Aorta (tissue), 5 donors: ENCODE data around the gene MINDY4. TPM values are rescaled to one million over a fixed set of nuclear protein-coding genes. Genes with fewer than 3 reads are reported as not detected.

ENCODE experiments used
- ATAC-seq: fragments of 200-7000 bp; cut with Tn5 transposase; one replicate; pipeline ENCODE4 v1.9.1; 2022; ENCODE audit warnings: moderate library complexity; ENCODE audit not compliant: low FRiP score
- DNase-seq, 2 donors: peaks; one replicate each; pipeline ENCODE4 v3.0.0-alpha.2; 2020
- H3K27ac ChIP-seq, 2 donors: one replicate each; pipeline ENCODE4 v1.5.1; 2013; ENCODE audit warnings: low read length in 2 of 2, mild to moderate bottlenecking in 2 of 2, moderate library complexity in 2 of 2, control low read depth in 1 of 2, inconsistent platforms in 1 of 2, low read depth in 1 of 2
- H3K27me3 ChIP-seq, 2 donors: one replicate each; pipeline ENCODE4 v1.6.1; 2013; ENCODE audit warnings: control low read depth in 1 of 2, low read length in 1 of 2, mild to moderate bottlenecking in 1 of 2, moderate library complexity in 1 of 2; ENCODE audit not compliant: insufficient read depth in 2 of 2, control insufficient read depth in 1 of 2
- H3K36me3 ChIP-seq, 2 donors: one replicate each; pipeline ENCODE4 v1.6.1; 2013; ENCODE audit warnings: control low read depth in 1 of 2, low read length in 1 of 2, mild to moderate bottlenecking in 1 of 2; ENCODE audit not compliant: insufficient read depth in 2 of 2, control insufficient read depth in 1 of 2
- H3K4me1 ChIP-seq, 2 donors: one replicate each; pipeline ENCODE4 v1.6.1; 2013; ENCODE audit warnings: low read length in 2 of 2, control low read depth in 1 of 2, mild to moderate bottlenecking in 1 of 2, moderate library complexity in 1 of 2; ENCODE audit not compliant: insufficient read depth in 2 of 2, control insufficient read depth in 1 of 2
- H3K4me3 ChIP-seq, 2 donors: one replicate each; pipeline ENCODE4 v1.5.1; 2013; ENCODE audit warnings: low read length in 2 of 2, control low read depth in 1 of 2, mild to moderate bottlenecking in 1 of 2
- H3K9me3 ChIP-seq: one replicate; pipeline ENCODE4 v1.6.1; 2013; ENCODE audit warnings: mild to moderate bottlenecking, low read length; ENCODE audit not compliant: control insufficient read depth
- WGBS, 2 donors: extraction: QIAGEN DNeasy Blood & Tissue Kit; methylation state at CpG; one replicate each; pipeline ENCODE4 v1.1.7; 2013; 5-methylcytosine and 5-hydroxymethylcytosine counted together
- intact Hi-C, 2 donors: fragments of 100-400 bp; cut with DNase I; formaldehyde crosslinking; loops; one replicate each; pipeline versions ENCODE4 v1.14.2 to v1.15.0; 2022
- polyA plus RNA-seq, 2 donors: library from polyadenylated mRNA; stranded (reverse); fragments of 200-250 nt; gene quantifications; one replicate each; pipeline ENCODE4 v1.2.3, GENCODE V29; 2013
- total RNA-seq, 2 donors: library from RNA; stranded (reverse); fragmentation: NEBNext Ultra II Directional; extraction: Animal tissue kit (Norgen Biotek cat#: 25700); gene quantifications; one replicate each; pipeline ENCODE4 v1.2.1, GENCODE V29; 2021
- donor health status: healthy with polysubstance abuse.
- donor health status: Bipolar disorder and iron deficiency.
- donor health status: DM: no; HTN: no; CAD: no.
- donor health status: DM: no; HTN: no; CAD: no.
- donor health status: DM: yes; HTN: yes; CAD: no.

The MINDY4 gene
- total and polyA plus RNA-seq, 4 donors = 3.1 to 26.1 (median 21.2) TPM

DNA sequence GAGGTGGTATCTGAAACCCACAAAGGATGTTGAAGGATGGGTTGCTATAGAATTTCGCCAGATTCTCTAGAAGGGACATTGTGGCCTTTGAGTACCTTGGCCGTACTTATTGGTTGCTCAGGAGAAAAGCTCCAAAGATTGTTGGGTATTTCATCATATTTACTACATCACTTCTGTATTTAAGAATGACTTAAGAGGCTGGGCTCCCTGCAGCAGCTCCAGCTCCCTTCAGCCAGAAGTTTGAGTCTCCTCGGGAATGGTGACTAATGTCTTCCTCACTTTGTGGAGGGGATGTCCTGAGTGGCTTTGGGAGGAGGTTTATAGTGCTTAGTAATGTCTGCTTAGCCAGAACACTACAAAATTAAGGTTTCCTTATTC is 18.1 kb downstream of the MINDY4 start:
- H3K27ac ChIP-seq = peak overlapping the region in 1 of 2 donors; percentile 52

DNA sequence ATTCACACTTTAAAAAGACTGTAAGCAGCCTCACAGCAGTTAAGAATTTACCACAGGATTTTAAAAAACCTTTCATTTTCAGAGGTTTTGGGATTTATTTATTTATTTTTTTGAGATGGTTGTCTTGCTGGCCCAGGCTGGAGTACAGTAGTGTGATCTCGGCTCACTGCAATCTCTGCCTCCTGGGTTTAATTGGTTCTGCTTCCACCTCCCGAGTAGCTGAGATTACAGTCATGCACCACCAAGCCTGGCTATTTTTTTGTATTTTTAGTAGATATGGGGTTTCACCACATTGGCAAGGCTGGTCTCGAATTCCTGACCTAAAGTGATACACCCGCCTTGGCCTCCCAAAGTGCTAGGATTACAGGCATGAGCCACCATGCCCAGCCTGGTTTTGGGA is 19.1 kb downstream of the MINDY4 start:
- Histone ChIP-seq H3K9me3 (no peaks in the 10 kb centered on the region), H3K4me3 (no peak overlapping the region), H3K27ac (no peak overlapping the region), H3K4me1 (no peaks in the 10 kb centered on the region), H3K27me3 (no peaks in the 10 kb centered on the region), H3K36me3 (no peaks in the 10 kb centered on the region)
- ATAC-seq (no peak), DNase-seq (no peak)
- intact Hi-C loops = loop anchor here in 1 of 2 donors (10.0 kb wide), 1 partner anchor 954 kb away; no protein-coding TSS in a partner anchor
- 48 to 53% methylated on average over 4 of the region's 4 CpGs for WGBS, 2 donors

More for the DNA sequence above, 18.1 kb downstream of the MINDY4 start:
- intact Hi-C loops = loop anchor here (2.0 to 5.0 kb wide), 2 partner anchors 37 kb away; partner anchors contain the start of gene INMT (in 2 of the 2)
- no peaks in the 10 kb centered on the region for H3K4me1 ChIP-seq
- peak; percentile 89 for ATAC-seq
- H3K36me3 ChIP-seq = no peaks in the 10 kb centered on the region
- peak in 1 of 2 donors; percentile 62 for DNase-seq
- WGBS, 2 donors = 29 to 39% methylated on average over 3 of the region's 3 CpGs
- H3K9me3 ChIP-seq = no peaks in the 10 kb centered on the region
- H3K27me3 ChIP-seq = no peaks in the 10 kb centered on the region
- no peak overlapping the region for H3K4me3 ChIP-seq

DNA sequence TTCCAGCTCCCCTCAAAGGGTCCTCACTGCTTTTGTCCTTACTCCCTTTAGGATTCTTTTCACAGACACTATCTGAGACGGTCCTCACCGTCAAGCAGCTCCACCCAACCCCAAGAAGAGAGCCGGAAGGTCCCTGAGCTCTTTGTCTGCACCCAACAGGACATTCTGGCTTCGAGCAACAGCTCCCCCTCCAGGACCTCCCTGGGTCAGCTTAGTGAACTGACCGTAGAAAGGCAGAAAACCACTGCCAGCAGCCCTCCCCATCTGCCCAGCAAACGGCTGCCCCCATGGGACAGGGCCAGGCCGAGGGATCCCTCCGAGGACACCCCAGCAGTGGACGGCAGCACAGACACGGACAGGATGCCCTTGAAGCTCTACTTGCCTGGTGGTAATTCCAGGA is 19.9 kb downstream of the MINDY4 start:
- H3K27ac ChIP-seq = peak overlapping the region in 1 of 2 donors; percentile 7
- intact Hi-C loops = loop anchor here in 1 of 2 donors (10.0 kb wide), 1 partner anchor 954 kb away; no protein-coding TSS in a partner anchor
- no peaks in the 10 kb centered on the region for H3K4me1 ChIP-seq
- H3K9me3 ChIP-seq = no peaks in the 10 kb centered on the region
- DNase-seq = no peak
- 71 to 77% methylated on average over 10 of the region's 10 CpGs for WGBS, 2 donors
- ATAC-seq = peak; percentile 4
- no peak overlapping the region for H3K4me3 ChIP-seq
- no peaks in the 10 kb centered on the region for H3K36me3 ChIP-seq
- H3K27me3 ChIP-seq = no peaks in the 10 kb centered on the region

- intact Hi-C loops = loop anchor here in 1 of 2 donors (10.0 kb wide), 1 partner anchor 949 kb away; no protein-coding TSS in a partner anchor
- WGBS, 2 donors = 40 to 57% methylated on average over 2 of the region's 2 CpGs
- no peak overlapping the region for H3K4me3 ChIP-seq
Measured at GRCh38 chr7:30795161-30795948, 24.1 kb downstream of the MINDY4 start.

DNA sequence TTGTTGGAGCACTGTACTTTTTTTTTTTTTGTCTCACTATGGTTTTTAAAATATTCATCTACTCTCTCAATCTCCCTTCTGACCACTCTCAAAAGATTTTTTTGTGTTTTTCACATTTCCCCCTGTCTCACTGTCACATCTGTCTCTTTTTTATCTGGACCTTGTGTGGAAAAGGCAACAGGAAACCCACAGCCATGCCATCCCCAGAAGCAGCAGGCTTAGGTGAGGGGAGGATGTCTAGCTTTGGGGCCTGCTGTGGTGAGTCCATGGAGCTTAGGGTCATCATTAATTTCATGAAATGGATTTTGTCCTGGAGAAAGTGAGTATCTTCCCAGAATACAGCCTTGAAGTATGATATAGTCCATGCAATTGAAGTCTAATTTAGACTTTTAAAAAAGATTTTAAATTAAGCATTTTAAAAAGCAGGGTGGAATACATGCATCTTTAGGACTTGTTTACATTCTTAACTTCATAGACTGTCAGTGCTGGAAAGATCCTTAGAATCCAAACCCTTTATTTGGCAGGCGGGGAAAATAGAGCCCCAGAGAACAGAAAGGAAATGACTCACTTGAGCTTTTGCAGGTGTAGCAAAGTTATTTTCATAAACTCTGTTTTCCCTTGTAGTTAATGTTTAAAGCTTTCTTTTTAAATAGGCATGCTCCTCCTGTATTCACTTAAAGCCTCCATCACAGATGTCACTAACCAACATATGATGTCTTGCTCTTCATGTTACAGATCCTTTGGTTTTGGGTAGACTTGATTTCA is 25.1 kb downstream of the MINDY4 start:
- ATAC-seq (no peak), DNase-seq (no peak)
- WGBS, 2 donors = 5 to 10% methylated on average over 1 of the region's 1 CpG
- H3K4me3 ChIP-seq = no peak overlapping the region
- H3K36me3 ChIP-seq = no peaks in the 10 kb centered on the region
- peak overlapping the region in 1 of 2 donors; percentile 21 for H3K27ac ChIP-seq
- H3K27me3 ChIP-seq = no peaks in the 10 kb centered on the region
- H3K4me1 ChIP-seq = peaks cover 4% of the 10 kb centered on the region in 2 donors
- intact Hi-C loops = loop anchor here in 1 of 2 donors (10.0 kb wide), 1 partner anchor 949 kb away; no protein-coding TSS in a partner anchor
- no peaks in the 10 kb centered on the region for H3K9me3 ChIP-seq

More at GRCh38 chr7:30795161-30795948, 24.1 kb downstream of the MINDY4 start:
- Histone ChIP-seq H3K27ac (no peak overlapping the region), H3K27me3 (no peaks in the 10 kb centered on the region), H3K36me3 (no peaks in the 10 kb centered on the region), H3K9me3 (no peaks in the 10 kb centered on the region), H3K4me1 (peaks cover 4% of the 10 kb centered on the region in 2 donors)
- DNase-seq (no peak), ATAC-seq (no peak)

GRCh38 chr7:30797176-30798040 is 26.2 kb downstream of the MINDY4 start:
- WGBS, 2 donors = 56 to 58% methylated on average over 8 of the region's 8 CpGs
- no peak for DNase-seq
- Histone ChIP-seq H3K4me3 (no peak overlapping the region), H3K27ac (peak overlapping the region in 1 of 2 donors; percentile 14), H3K36me3 (no peaks in the 10 kb centered on the region), H3K9me3 (no peaks in the 10 kb centered on the region), H3K4me1 (peaks cover 4% of the 10 kb centered on the region in 2 donors), H3K27me3 (no peaks in the 10 kb centered on the region)
- no peak for ATAC-seq
- intact Hi-C loops = loop anchor here in 1 of 2 donors (10.0 kb wide), 1 partner anchor 947 kb away; no protein-coding TSS in a partner anchor

GRCh38 chr7:30799206-30799975 is 28.2 kb downstream of the MINDY4 start:
- intact Hi-C loops = loop anchor here in 1 of 2 donors (10.0 kb wide), 1 partner anchor 945 kb away; no protein-coding TSS in a partner anchor
- Histone ChIP-seq H3K27me3 (no peaks in the 10 kb centered on the region), H3K27ac (peak overlapping the region; percentile 46 to 79), H3K4me1 (peaks cover 4% of the 10 kb centered on the region in 2 donors), H3K36me3 (no peaks in the 10 kb centered on the region), H3K9me3 (no peaks in the 10 kb centered on the region), H3K4me3 (no peak overlapping the region)
- peak; percentile 71 for ATAC-seq
- WGBS, 2 donors = 7 to 12% methylated on average over 2 of the region's 2 CpGs
- peak; percentile 88 to 91 for DNase-seq
